SU-DHL-6 (cell line): ENCODE results near the gene RFWD3.

Experiments used
- H2AFZ ChIP-seq: fragments of 200-600 bp; sonication (generic); 2 replicates; pipeline ENCODE4 v1.6.1; 2014; ENCODE audit warnings: low read depth, mild to moderate bottlenecking, moderate library complexity, mixed read lengths, antibody characterized with exemption, low read length; ENCODE audit not compliant: severe bottlenecking
- H3F3A ChIP-seq: fragments of 200-600 bp; shearing (Covaris generic); 2 replicates; pipeline ENCODE4 v1.6.0; 2016; ENCODE audit warnings: antibody characterized with exemption, mild to moderate bottlenecking; ENCODE audit not compliant: insufficient read depth
- H3K27ac ChIP-seq: fragments of 200-600 bp; sonication (generic); 2 replicates; pipeline ENCODE4 v1.5.1; 2016; ENCODE audit warnings: low read depth, mild to moderate bottlenecking, low read length, moderate library complexity, mixed read lengths
- H3K27me3 ChIP-seq: fragments of 200-600 bp; sonication (generic), shearing (Covaris generic); 2 replicates; pipeline ENCODE4 v1.6.0; 2014; ENCODE audit warnings: mild to moderate bottlenecking, low read length
- H3K36me3 ChIP-seq: fragments of 200-600 bp; sonication (generic); 2 replicates; pipeline ENCODE4 v1.6.1; 2014; ENCODE audit warnings: mild to moderate bottlenecking, low read length, mixed read lengths
- H3K4me2 ChIP-seq: fragments of 300-600, 200-600 bp; shearing (Covaris generic), sonication (generic); 2 replicates; pipeline ENCODE4 v1.6.0; 2014; ENCODE audit warnings: low read length, low read depth, mild to moderate bottlenecking; ENCODE audit not compliant: poor library complexity, severe bottlenecking
- H3K4me3 ChIP-seq: fragments of 200-600 bp; sonication (generic); 2 replicates; pipeline ENCODE4 v1.5.1; 2014; ENCODE audit warnings: antibody characterized with exemption, low read length, mild to moderate bottlenecking, mixed read lengths; ENCODE audit not compliant: insufficient read depth, poor library complexity, severe bottlenecking
- H3K79me2 ChIP-seq: fragments of 200-600 bp; sonication (generic); 2 replicates; pipeline ENCODE4 v1.6.1; 2014; ENCODE audit warnings: mild to moderate bottlenecking, low read length, moderate library complexity; ENCODE audit not compliant: insufficient read depth
- H3K9ac ChIP-seq: fragments of 200-600 bp; sonication (generic); 2 replicates; pipeline ENCODE4 v1.7.0; 2014; ENCODE audit warnings: mild to moderate bottlenecking, low read length
- H3K9me2 ChIP-seq: fragments of 200-600 bp; sonication (generic); replicated peaks from 2 replicates; pipeline ENCODE4 v1.6.1; 2014; ENCODE audit warnings: low read length; ENCODE audit not compliant: insufficient read depth
- H3K9me3 ChIP-seq: fragments of 200-600 bp; sonication (generic); 2 replicates; pipeline ENCODE4 v1.6.1; 2014; ENCODE audit warnings: low read length, mixed read lengths; ENCODE audit not compliant: insufficient read depth
- H4K20me1 ChIP-seq: fragments of 200-600 bp; sonication (generic); 2 replicates; pipeline ENCODE4 v1.6.1; 2014; ENCODE audit warnings: low read depth, mild to moderate bottlenecking, antibody characterized with exemption, low read length, moderate library complexity, mixed read lengths
- CTCF ChIP-seq: fragments of 200-600 bp; sonication (generic); IDR thresholded peaks from one replicate; pipeline ENCODE4 v1.5.1; 2017; ENCODE audit warnings: antibody characterized with exemption, mild to moderate bottlenecking, low read length, moderate library complexity; ENCODE audit not compliant: insufficient read depth, poor library complexity, severe bottlenecking
- EZH2phosphoT487 ChIP-seq: fragments of 200-600 bp; sonication (generic), shearing (Covaris generic); conservative IDR thresholded peaks from 2 replicates; pipeline ENCODE4 v1.6.1; 2018; ENCODE audit warnings: mild to moderate bottlenecking, antibody characterized with exemption, low read length, moderate library complexity, mixed read lengths

Gene RFWD3

GRCh38 chr16:74713325-74713724 is 46.6 kb upstream of the RFWD3 start:
- H4K20me1 ChIP-seq: no peaks in the 10 kb centered on the region
- no peak overlapping the region for H3K9ac ChIP-seq
- H3K4me3 ChIP-seq: no peak overlapping the region
- no peaks in the 10 kb centered on the region for H3K79me2 ChIP-seq
- H3K27ac ChIP-seq: no peak overlapping the region
- no peaks in the 10 kb centered on the region for H3F3A ChIP-seq
- no peak overlapping the region for H2AFZ ChIP-seq
- no peak overlapping the region for H3K4me2 ChIP-seq
- no peaks in the 10 kb centered on the region for H3K27me3 ChIP-seq
- no peaks in the 10 kb centered on the region for H3K9me2 ChIP-seq
- no peaks in the 10 kb centered on the region for H3K36me3 ChIP-seq
- TF ChIP-seq CTCF: no peak
- no peak for TF ChIP-seq EZH2phosphoT487
- H3K9me3 ChIP-seq: no peaks in the 10 kb centered on the region

DNA sequence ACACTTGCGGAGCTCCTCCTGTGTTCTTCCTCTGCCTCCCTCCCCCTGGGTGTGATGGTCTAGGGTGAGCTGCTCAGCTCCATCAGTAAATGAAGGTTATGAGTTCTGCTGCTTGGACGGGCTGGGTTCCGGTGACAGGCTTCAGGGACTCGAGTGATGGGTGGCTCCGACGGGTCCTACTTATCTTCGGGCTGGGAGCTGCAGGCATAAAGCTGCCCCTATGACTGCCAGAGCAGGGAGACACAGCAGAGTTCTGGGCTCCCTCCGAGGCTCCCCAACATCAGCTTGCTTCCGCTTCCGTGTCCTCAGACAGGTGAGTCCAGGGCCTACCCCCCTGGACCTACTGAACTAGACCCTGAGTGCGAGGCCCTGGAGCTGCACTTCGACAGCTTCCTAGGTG is 45.3 kb upstream of the RFWD3 start:
- H3K27ac ChIP-seq: no peak overlapping the region
- H3K9me2 ChIP-seq: no peaks in the 10 kb centered on the region
- H3K36me3 ChIP-seq: no peaks in the 10 kb centered on the region
- no peaks in the 10 kb centered on the region for H3K9me3 ChIP-seq
- H4K20me1 ChIP-seq: no peaks in the 10 kb centered on the region
- H3F3A ChIP-seq: no peaks in the 10 kb centered on the region
- no peaks in the 10 kb centered on the region for H3K79me2 ChIP-seq
- H3K27me3 ChIP-seq: no peaks in the 10 kb centered on the region
- no peak overlapping the region for H3K4me3 ChIP-seq
- TF ChIP-seq EZH2phosphoT487 (no peak), CTCF (no peak)
- H2AFZ ChIP-seq: no peak overlapping the region
- H3K9ac ChIP-seq: no peak overlapping the region
- H3K4me2 ChIP-seq: no peak overlapping the region

- Histone ChIP-seq H3K79me2 (no peaks in the 10 kb centered on the region), H3F3A (no peaks in the 10 kb centered on the region), H3K36me3 (no peaks in the 10 kb centered on the region), H4K20me1 (no peaks in the 10 kb centered on the region), H3K9me3 (no peaks in the 10 kb centered on the region), H3K4me3 (no peak overlapping the region), H3K27ac (no peak overlapping the region), H3K27me3 (no peaks in the 10 kb centered on the region), H3K4me2 (no peak overlapping the region), H3K9me2 (no peaks in the 10 kb centered on the region), H3K9ac (no peak overlapping the region), H2AFZ (no peak overlapping the region)
- no peak for TF ChIP-seq EZH2phosphoT487
- TF ChIP-seq CTCF: no peak
Observed at GRCh38 chr16:74710401-74710800, 43.7 kb upstream of the RFWD3 start.
